Liver (tissue), 9 donors: ENCODE measurements around the gene GRAMD2B. TPM values are rescaled to one million over a fixed set of nuclear protein-coding genes. Genes with fewer than 3 reads are reported as not detected.
A peak's percentile ranks its signal among the peaks of the same experiment; 100 is the strongest.

Source experiments
- DNase-seq: peaks from one replicate; pipeline ENCODE4 v3.0.0-alpha.2; 2017; ENCODE audit warnings: low spot score
- H3K27ac ChIP-seq, 2 donors: one replicate each; pipeline ENCODE4 v1.7.0; 2013; ENCODE audit warnings: inconsistent platforms in 2 of 2, low read length in 2 of 2, control low read depth in 1 of 2, low read depth in 1 of 2, mild to moderate bottlenecking in 1 of 2
- H3K27me3 ChIP-seq, 4 donors: one replicate each; pipeline versions ENCODE4 v1.6.1 to v1.7.0; 2013; ENCODE audit warnings: low read length in 3 of 4, inconsistent platforms in 1 of 4, mild to moderate bottlenecking in 1 of 4, moderate library complexity in 1 of 4; ENCODE audit not compliant: control insufficient read depth in 4 of 4, insufficient read depth in 4 of 4
- H3K36me3 ChIP-seq, 4 donors: one replicate each; pipeline versions ENCODE4 v1.6.1 to v1.7.0; 2013; ENCODE audit warnings: low read length in 3 of 4, mild to moderate bottlenecking in 3 of 4, low read depth in 1 of 4, moderate library complexity in 1 of 4; ENCODE audit not compliant: control insufficient read depth in 4 of 4, insufficient read depth in 3 of 4
- H3K4me1 ChIP-seq, 4 donors: one replicate each; pipeline versions ENCODE4 v1.6.1 to v1.7.0; 2013; ENCODE audit warnings: low read length in 3 of 4, mild to moderate bottlenecking in 3 of 4, moderate library complexity in 1 of 4; ENCODE audit not compliant: control insufficient read depth in 4 of 4, insufficient read depth in 4 of 4
- H3K4me3 ChIP-seq, 3 donors: one replicate each; pipeline versions ENCODE4 v1.6.1 to v1.7.0; 2013; ENCODE audit warnings: low read length in 3 of 3, control low read depth in 1 of 3, low read depth in 1 of 3, mild to moderate bottlenecking in 1 of 3
- H3K9ac ChIP-seq, 2 donors: one replicate each; pipeline ENCODE4 v1.7.0; 2013; ENCODE audit warnings: low read length in 2 of 2, mild to moderate bottlenecking in 2 of 2, moderate library complexity in 2 of 2, control low read depth in 1 of 2, low read depth in 1 of 2
- H3K9me3 ChIP-seq, 4 donors: one replicate each; pipeline versions ENCODE4 v1.6.1 to v1.7.0; 2013; ENCODE audit warnings: low read length in 3 of 4; ENCODE audit not compliant: control insufficient read depth in 4 of 4
- ATF3 ChIP-seq: IDR thresholded peaks from 2 replicates; pipeline ENCODE4 v1.6.1; 2016; ENCODE audit warnings: antibody characterized with exemption
- CTCF ChIP-seq: fragments of 150-350 bp; IDR thresholded peaks from 2 replicates; pipeline ENCODE4 v1.5.1; 2017; ENCODE audit warnings: improper control_type of control experiment, low read depth, low read length; ENCODE audit not compliant: missing input control
- EGR1 ChIP-seq, 2 donors: IDR thresholded peaks; 2 replicates each; pipeline ENCODE4 v1.6.1; 2016 to 2018; ENCODE audit warnings: antibody characterized with exemption in 2 of 2, low read depth in 2 of 2
- FOXA1 ChIP-seq: IDR thresholded peaks from 2 replicates; pipeline ENCODE4 v1.6.1; 2016; ENCODE audit warnings: antibody characterized with exemption
- FOXA2 ChIP-seq: IDR thresholded peaks from 2 replicates; pipeline ENCODE4 v1.6.1; 2016; ENCODE audit warnings: antibody characterized with exemption
- GABPA ChIP-seq, 2 donors: IDR thresholded peaks in 1 of 2; conservative IDR thresholded peaks in 1 of 2; 2 replicates each; pipeline ENCODE4 v1.6.1; 2016; ENCODE audit warnings: antibody characterized with exemption in 2 of 2, mild to moderate bottlenecking in 1 of 2, moderate library complexity in 1 of 2
- HNF4A ChIP-seq, 2 donors: conservative IDR thresholded peaks; 2 replicates each; pipeline ENCODE4 v1.6.1; 2016; ENCODE audit warnings: antibody characterized with exemption in 2 of 2, mild to moderate bottlenecking in 2 of 2
- HNF4G ChIP-seq: IDR thresholded peaks from 2 replicates; pipeline ENCODE4 v1.6.1; 2016; ENCODE audit warnings: antibody characterized with exemption
- JUND ChIP-seq, 2 donors: IDR thresholded peaks; 2 replicates each; pipeline ENCODE4 v1.6.1; 2016; ENCODE audit warnings: antibody characterized with exemption in 2 of 2
- NR2F2 ChIP-seq: IDR thresholded peaks from 2 replicates; pipeline ENCODE4 v1.6.1; 2016; ENCODE audit warnings: antibody characterized with exemption
- REST ChIP-seq: IDR thresholded peaks from 2 replicates; pipeline ENCODE4 v1.6.1; 2016; ENCODE audit warnings: antibody characterized with exemption, mild to moderate bottlenecking
- RXRA ChIP-seq, 2 donors: IDR thresholded peaks; 2 replicates each; pipeline ENCODE4 v1.6.1; 2017 to 2018; ENCODE audit warnings: antibody characterized with exemption in 2 of 2, mild to moderate bottlenecking in 1 of 2
- SP1 ChIP-seq: IDR thresholded peaks from 2 replicates; pipeline ENCODE4 v1.6.1; 2018; ENCODE audit warnings: antibody characterized with exemption, mild to moderate bottlenecking
- TAF1 ChIP-seq: conservative IDR thresholded peaks from 2 replicates; pipeline ENCODE4 v1.6.1; 2016; ENCODE audit warnings: antibody characterized with exemption, mild to moderate bottlenecking
- YY1 ChIP-seq: IDR thresholded peaks from 2 replicates; pipeline ENCODE4 v1.6.1; 2016; ENCODE audit warnings: antibody characterized with exemption, mild to moderate bottlenecking
- ZBTB33 ChIP-seq: IDR thresholded peaks from 2 replicates; pipeline ENCODE4 v1.6.1; 2016; ENCODE audit warnings: antibody characterized with exemption
- WGBS: extraction: QIAGEN DNeasy Blood & Tissue Kit; methylation state at CpG from one replicate; pipeline ENCODE4 v1.1.7; 2013; 5-methylcytosine and 5-hydroxymethylcytosine counted together
- polyA plus RNA-seq, 2 donors: library from polyadenylated mRNA; stranded (reverse) in 1 of 2; unstranded in 1 of 2; fragments of 200-250 nt in 1 of 2; fragments of >200 nt in 1 of 2; fragmentation: Nextera tagmentation in 1 of 2; extraction: Ambion mirVana in 1 of 2; gene quantifications; one replicate each; pipeline versions ENCODE4 v1.2.1 to v1.2.3, GENCODE V29; 2013 to 2015
- total RNA-seq, 2 donors: library from RNA; depleted of rRNA; stranded (reverse); fragments of >200 nt; gene quantifications; one replicate each; pipeline ENCODE4 v1.2.3, GENCODE V29; 2014
- TF ChIP-seq, protein P1 (sequence below): IDR thresholded peaks from 2 replicates; pipeline ENCODE4 v1.6.1; 2016; ENCODE audit warnings: antibody characterized with exemption
- donor health status: healthy.
- donor health status: healthy.
- donor health status: healthy.
- donor health status: healthy.
- donor health status: healthy.

GRAMD2B gene
- total and polyA plus RNA-seq, 4 donors: 6.5 to 24.1 (median 13.5) TPM

DNA sequence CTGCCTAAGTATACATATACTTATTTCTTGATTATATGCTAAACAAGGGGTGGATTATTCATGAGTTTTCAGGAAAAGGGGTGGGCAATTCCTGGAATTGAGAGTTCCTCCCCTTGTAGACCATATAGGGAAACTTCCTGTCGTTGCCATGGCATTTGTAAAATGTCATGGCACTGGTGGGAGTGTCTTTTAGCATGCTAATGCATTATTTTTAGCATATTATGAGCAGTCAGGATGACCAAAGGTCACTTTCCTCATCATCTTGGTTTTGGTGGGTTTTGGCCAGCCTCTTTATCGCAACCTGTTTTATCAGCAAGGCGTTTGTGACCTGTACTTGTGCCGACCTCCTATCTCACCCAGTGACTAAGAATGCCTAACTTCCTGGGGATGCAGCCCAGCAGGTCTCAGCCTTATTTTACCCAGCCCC is 90.9 kb downstream of the GRAMD2B start:
- Histone ChIP-seq H3K36me3 (no peaks in the 10 kb centered on the region), H3K9me3 (no peaks in the 10 kb centered on the region), H3K27me3 (no peaks in the 10 kb centered on the region), H3K9ac (no peak overlapping the region), H3K27ac (peak overlapping the region; percentile 14 to 56), H3K4me1 (no peaks in the 10 kb centered on the region), H3K4me3 (no peak overlapping the region)
- DNase-seq: no peak
- WGBS: 79% methylated on average over 4 of the region's 4 CpGs
- TF ChIP-seq HNF4A (conservative IDR thresholded peaks at IDR 0.05) (no peak), RXRA (IDR thresholded peaks at IDR 0.05) (no peak), JUND (IDR thresholded peaks at IDR 0.05) (no peak), REST (no peak), SP1 (no peak), ZBTB33 (no peak), YY1 (no peak), ATF3 (no peak), EGR1 (IDR thresholded peaks at IDR 0.05; ENCODE audit: low read depth in 2 of 2) (no peak), FOXA2 (no peak), GABPA (IDR thresholded peaks at IDR 0.05 in 1 of 2, conservative IDR thresholded peaks at IDR 0.05 in 1 of 2) (no peak), CTCF (no peak), HNF4G (no peak), TAF1 (no peak), FOXA1 (no peak), NR2F2 (no peak)
- TF ChIP-seq, protein P1, sequence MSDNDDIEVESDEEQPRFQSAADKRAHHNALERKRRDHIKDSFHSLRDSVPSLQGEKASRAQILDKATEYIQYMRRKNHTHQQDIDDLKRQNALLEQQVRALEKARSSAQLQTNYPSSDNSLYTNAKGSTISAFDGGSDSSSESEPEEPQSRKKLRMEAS: no peak
